Sigmoid colon (tissue), 7 donors: ENCODE data around the gene ATP2C1. TPM values are rescaled to one million over a fixed set of nuclear protein-coding genes. Genes with fewer than 3 reads are reported as not detected.

Experiments
- DNase-seq: peaks from one replicate; pipeline ENCODE4 v3.0.0-alpha.2; 2019
- H3K27ac ChIP-seq, 4 donors: fragments of 200-600 bp; sonication (generic); one replicate each; pipeline ENCODE4 v1.5.1; 2016 to 2019; ENCODE audit warnings: mild to moderate bottlenecking in 1 of 4
- H3K27me3 ChIP-seq, 3 donors: fragments of 200-600 bp; sonication (generic); one replicate each; pipeline ENCODE4 v1.5.1; 2019; ENCODE audit warnings: mild to moderate bottlenecking in 1 of 3
- H3K36me3 ChIP-seq, 4 donors: fragments of 200-600 bp; sonication (generic); one replicate each; pipeline ENCODE4 v1.5.1; 2016 to 2019
- H3K4me1 ChIP-seq, 4 donors: fragments of 200-600 bp; sonication (generic); one replicate each; pipeline ENCODE4 v1.5.1; 2017 to 2019
- H3K4me3 ChIP-seq, 4 donors: fragments of 200-600 bp; sonication (generic); one replicate each; pipeline ENCODE4 v1.5.1; 2017 to 2019; ENCODE audit warnings: mild to moderate bottlenecking in 2 of 4, moderate library complexity in 1 of 4
- H3K9me3 ChIP-seq, 4 donors: fragments of 200-600 bp in 3 of 4; sonication (generic) in 3 of 4; one replicate each; pipeline versions ENCODE4 v1.5.1 to v1.6.1; 2013 to 2019
- EP300 ChIP-seq, 4 donors: sonication (generic); formaldehyde crosslinking; IDR thresholded peaks; one replicate each; pipeline ENCODE4 v1.6.1; 2017; ENCODE audit warnings: antibody characterized with exemption in 4 of 4
- POLR2A ChIP-seq, 2 donors: fragments of 450-650 bp; IDR thresholded peaks; one replicate each; pipeline ENCODE4 v1.6.1; 2016; ENCODE audit warnings: antibody characterized with exemption in 2 of 2, mild to moderate bottlenecking in 2 of 2, moderate library complexity in 2 of 2
- POLR2AphosphoS5 ChIP-seq, 4 donors: sonication (generic); formaldehyde crosslinking; IDR thresholded peaks; one replicate each; pipeline ENCODE4 v1.6.1; 2017; ENCODE audit warnings: antibody characterized with exemption in 4 of 4
- WGBS, 2 donors: extraction: QIAGEN DNeasy Blood & Tissue Kit; methylation state at CpG; one replicate each; pipeline ENCODE4 v1.1.7; 2013; 5-methylcytosine and 5-hydroxymethylcytosine counted together
- intact Hi-C: fragments of 100-400 bp; cut with DNase I; formaldehyde crosslinking; loops from one replicate; pipeline ENCODE4 v1.15.1; 2023
- polyA plus RNA-seq, 3 donors: library from polyadenylated mRNA; stranded (reverse); fragments of 200-250 nt; gene quantifications; one replicate each; pipeline ENCODE4 v1.2.3, GENCODE V29; 2013
- total RNA-seq, 4 donors: library from RNA; depleted of rRNA; stranded (reverse); fragments of >200 nt; gene quantifications; one replicate each; pipeline ENCODE4 v1.1.0, GENCODE V29; 2016
- TF ChIP-seq, protein P1 (sequence below), 4 experiments: fragments of 450-650 bp in 3 of 4; fragments of 200-600 bp in 1 of 4; IDR thresholded peaks; one replicate each; pipeline ENCODE4 v1.5.1; 2016 to 2019; ENCODE audit warnings: antibody characterized with exemption in 4 of 4, mild to moderate bottlenecking in 3 of 4, moderate library complexity in 2 of 4
- donor health status: healthy with polysubstance abuse.
- donor health status: Bipolar disorder and iron deficiency.
- donor health status: healthy.

ATP2C1 gene
- total and polyA plus RNA-seq, 7 donors = 13.8 to 46.7 (median 38.0) TPM

DNA sequence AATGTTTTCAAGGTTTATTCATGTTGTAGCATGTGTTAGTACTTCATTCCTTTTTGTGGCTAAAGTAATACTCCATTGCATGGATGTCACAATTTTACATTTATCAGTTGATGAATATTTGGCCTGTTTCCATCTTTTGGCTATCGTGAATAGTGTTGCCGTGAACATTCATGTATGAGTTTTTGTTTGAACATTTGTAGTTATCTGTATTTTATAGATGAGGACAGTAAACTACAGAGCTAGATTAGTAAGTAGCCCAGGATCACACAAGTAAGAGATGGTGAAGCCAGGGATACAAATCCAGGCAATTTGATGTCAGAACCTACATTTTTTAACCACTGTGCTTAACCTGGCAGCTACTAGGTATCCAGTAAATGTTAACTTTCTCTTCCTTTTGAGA lies 69.6 kb downstream of the ATP2C1 start:
- H3K9me3 ChIP-seq = no peaks in the 10 kb centered on the region
- H3K27me3 ChIP-seq = no peaks in the 10 kb centered on the region
- intact Hi-C loops = no loop called here
- H3K36me3 ChIP-seq = peaks cover 0 to 78% (median 9%) of the 10 kb centered on the region in 4 donors
- no peak for DNase-seq
- WGBS, 2 donors = 82 to 87% methylated on average over 2 of the region's 2 CpGs
- no peak overlapping the region for H3K27ac ChIP-seq
- no peak overlapping the region for H3K4me3 ChIP-seq
- no peaks in the 10 kb centered on the region for H3K4me1 ChIP-seq
- no peak for TF ChIP-seq EP300 (IDR thresholded peaks at IDR 0.05)
- TF ChIP-seq POLR2AphosphoS5 (IDR thresholded peaks at IDR 0.05) = no peak
- TF ChIP-seq, protein P1, sequence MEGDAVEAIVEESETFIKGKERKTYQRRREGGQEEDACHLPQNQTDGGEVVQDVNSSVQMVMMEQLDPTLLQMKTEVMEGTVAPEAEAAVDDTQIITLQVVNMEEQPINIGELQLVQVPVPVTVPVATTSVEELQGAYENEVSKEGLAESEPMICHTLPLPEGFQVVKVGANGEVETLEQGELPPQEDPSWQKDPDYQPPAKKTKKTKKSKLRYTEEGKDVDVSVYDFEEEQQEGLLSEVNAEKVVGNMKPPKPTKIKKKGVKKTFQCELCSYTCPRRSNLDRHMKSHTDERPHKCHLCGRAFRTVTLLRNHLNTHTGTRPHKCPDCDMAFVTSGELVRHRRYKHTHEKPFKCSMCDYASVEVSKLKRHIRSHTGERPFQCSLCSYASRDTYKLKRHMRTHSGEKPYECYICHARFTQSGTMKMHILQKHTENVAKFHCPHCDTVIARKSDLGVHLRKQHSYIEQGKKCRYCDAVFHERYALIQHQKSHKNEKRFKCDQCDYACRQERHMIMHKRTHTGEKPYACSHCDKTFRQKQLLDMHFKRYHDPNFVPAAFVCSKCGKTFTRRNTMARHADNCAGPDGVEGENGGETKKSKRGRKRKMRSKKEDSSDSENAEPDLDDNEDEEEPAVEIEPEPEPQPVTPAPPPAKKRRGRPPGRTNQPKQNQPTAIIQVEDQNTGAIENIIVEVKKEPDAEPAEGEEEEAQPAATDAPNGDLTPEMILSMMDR (IDR thresholded peaks at IDR 0.05) = no peak
- no peak for TF ChIP-seq POLR2A (IDR thresholded peaks at IDR 0.05)

DNA sequence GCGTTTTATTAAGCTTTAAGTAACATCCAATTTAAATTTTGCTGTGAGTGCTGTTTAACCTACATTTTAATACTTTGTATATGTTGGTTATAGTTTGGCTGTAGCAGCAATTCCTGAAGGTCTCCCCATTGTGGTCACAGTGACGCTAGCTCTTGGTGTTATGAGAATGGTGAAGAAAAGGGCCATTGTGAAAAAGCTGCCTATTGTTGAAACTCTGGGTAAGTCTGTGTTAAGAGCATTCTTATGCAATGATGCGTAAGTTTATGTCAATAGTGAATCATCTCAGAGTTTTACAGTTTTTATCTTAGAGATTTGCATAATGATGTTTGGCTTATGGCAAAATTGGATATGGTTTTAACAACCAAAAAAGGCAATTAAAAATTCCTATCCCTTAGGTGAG lies 70.0 kb downstream of the ATP2C1 start:
- TF ChIP-seq POLR2A (IDR thresholded peaks at IDR 0.05) = no peak
- TF ChIP-seq EP300 (IDR thresholded peaks at IDR 0.05) = no peak
- TF ChIP-seq, protein P1 (IDR thresholded peaks at IDR 0.05) = no peak
- TF ChIP-seq POLR2AphosphoS5 (IDR thresholded peaks at IDR 0.05) = no peak
- intact Hi-C loops = no loop called here
- Histone ChIP-seq H3K27ac (no peak overlapping the region), H3K4me1 (no peaks in the 10 kb centered on the region), H3K4me3 (no peak overlapping the region), H3K9me3 (no peaks in the 10 kb centered on the region), H3K27me3 (no peaks in the 10 kb centered on the region), H3K36me3 (peaks cover 0 to 75% (median 9%) of the 10 kb centered on the region in 4 donors)
- WGBS, 2 donors = 64 to 78% methylated on average over 3 of the region's 3 CpGs
- no peak for DNase-seq

DNA sequence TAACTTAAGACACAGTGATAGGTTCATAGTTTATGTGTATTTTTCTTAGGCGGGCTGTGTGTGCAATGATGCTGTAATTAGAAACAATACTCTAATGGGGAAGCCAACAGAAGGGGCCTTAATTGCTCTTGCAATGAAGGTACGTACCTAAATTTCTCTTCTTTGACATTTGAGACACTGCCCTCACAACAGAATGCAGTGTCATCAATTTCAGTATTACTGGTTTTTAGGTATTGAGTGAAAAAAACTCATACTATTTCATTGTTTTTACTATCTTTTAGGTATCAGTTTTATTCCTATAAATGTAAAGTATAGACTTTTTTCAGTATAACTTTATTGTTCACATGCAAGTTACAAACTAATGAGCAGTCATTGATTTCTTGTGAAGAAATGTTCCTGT lies 73.4 kb downstream of the ATP2C1 start:
- no peak for DNase-seq
- WGBS, 2 donors = 97 to 98% methylated on average over 2 of the region's 2 CpGs
- H3K4me1 ChIP-seq = no peaks in the 10 kb centered on the region
- peaks cover 0 to 78% (median 6%) of the 10 kb centered on the region in 4 donors for H3K36me3 ChIP-seq
- no peak overlapping the region for H3K27ac ChIP-seq
- intact Hi-C loops = no loop called here
- no peaks in the 10 kb centered on the region for H3K9me3 ChIP-seq
- H3K4me3 ChIP-seq = no peak overlapping the region
- TF ChIP-seq POLR2A (IDR thresholded peaks at IDR 0.05) (no peak), POLR2AphosphoS5 (IDR thresholded peaks at IDR 0.05) (no peak), EP300 (IDR thresholded peaks at IDR 0.05) (no peak)
- TF ChIP-seq, protein P1 (IDR thresholded peaks at IDR 0.05) = no peak
- no peaks in the 10 kb centered on the region for H3K27me3 ChIP-seq

DNA sequence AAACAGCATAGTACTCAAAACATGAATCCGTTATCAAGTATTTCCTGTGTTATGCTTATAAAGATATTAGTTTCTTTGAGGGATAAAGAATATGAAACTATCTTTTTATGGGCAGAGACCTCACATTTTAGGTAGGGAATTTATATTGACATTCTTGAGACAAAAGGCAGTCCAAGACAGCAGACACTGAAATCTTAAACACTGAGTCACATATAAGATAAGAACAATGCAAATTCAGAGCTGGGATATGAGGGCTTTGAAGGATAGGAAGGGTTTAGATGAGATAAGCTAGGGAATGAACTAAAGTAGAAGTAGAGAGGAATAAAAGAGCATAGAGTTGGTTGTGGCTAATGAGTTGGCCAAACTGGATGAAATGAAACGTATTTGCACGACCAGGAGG lies 74.3 kb downstream of the ATP2C1 start:
- Histone ChIP-seq H3K27me3 (no peaks in the 10 kb centered on the region), H3K9me3 (no peaks in the 10 kb centered on the region), H3K27ac (no peak overlapping the region), H3K4me1 (no peaks in the 10 kb centered on the region), H3K36me3 (peaks cover 0 to 78% (median 6%) of the 10 kb centered on the region in 4 donors), H3K4me3 (no peak overlapping the region)
- WGBS, 2 donors = 95 to 99% methylated on average over 3 of the region's 3 CpGs
- TF ChIP-seq POLR2AphosphoS5 (IDR thresholded peaks at IDR 0.05) (no peak), EP300 (IDR thresholded peaks at IDR 0.05) (no peak), POLR2A (IDR thresholded peaks at IDR 0.05) (no peak)
- TF ChIP-seq, protein P1 (IDR thresholded peaks at IDR 0.05) = no peak
- DNase-seq = no peak
- intact Hi-C loops = no loop called here

DNA sequence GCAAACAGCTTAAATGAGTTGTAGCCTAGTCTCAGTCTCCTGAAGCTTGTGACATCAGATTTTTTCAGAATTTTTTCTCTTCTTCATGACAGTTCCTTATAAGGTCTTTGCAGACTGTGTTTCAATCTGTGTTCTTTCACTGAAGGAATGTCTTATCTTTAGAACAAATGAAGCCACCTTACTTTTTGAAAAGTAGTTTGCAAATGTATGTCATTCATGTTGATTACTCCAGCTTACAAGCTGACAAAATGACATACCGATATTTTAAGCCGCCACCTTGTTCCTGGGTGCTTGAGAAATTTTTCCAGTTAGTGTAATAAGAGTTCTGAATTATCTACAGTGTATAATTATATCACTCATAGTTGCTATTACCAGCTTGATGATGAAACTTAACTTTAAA lies 75.7 kb downstream of the ATP2C1 start:
- intact Hi-C loops = no loop called here
- no peak for DNase-seq
- no peak overlapping the region for H3K4me3 ChIP-seq
- no peaks in the 10 kb centered on the region for H3K27me3 ChIP-seq
- no peaks in the 10 kb centered on the region for H3K4me1 ChIP-seq
- peaks cover 0 to 68% (median 4%) of the 10 kb centered on the region in 4 donors for H3K36me3 ChIP-seq
- no peak overlapping the region for H3K27ac ChIP-seq
- no peaks in the 10 kb centered on the region for H3K9me3 ChIP-seq
- TF ChIP-seq, protein P1 (IDR thresholded peaks at IDR 0.05) = no peak
- TF ChIP-seq POLR2AphosphoS5 (IDR thresholded peaks at IDR 0.05) = no peak
- TF ChIP-seq POLR2A (IDR thresholded peaks at IDR 0.05) = no peak
- TF ChIP-seq EP300 (IDR thresholded peaks at IDR 0.05) = no peak
- 95 to 96% methylated on average over 2 of the region's 2 CpGs for WGBS, 2 donors
